GM12878 (cell line): ENCODE results near the gene FAM210A. TPM values are rescaled to one million over a fixed set of nuclear protein-coding genes. Genes with fewer than 3 reads are reported as not detected.

Experiments used
- ATAC-seq: fragments of 200-7000 bp; cut with Tn5 transposase; 3 replicates; pipeline ENCODE4 v1.9.1; 2020; ENCODE audit warnings: mild to moderate bottlenecking, moderate library complexity
- BruUV-seq: library from RNA; stranded (reverse); fragments of 400-500 nt; replicated peaks from 2 replicates; lab custom pipeline; 2021; lab: Mats Ljungman, UMichigan
- CTCF ChIA-PET: fragments of 300-600 bp; sonication (Branson Sonifier 250); formaldehyde crosslinking; extraction: SDS; loops from one replicate; lab custom pipeline; 2021; ENCODE audit warnings: inconsistent platforms; lab: Yijun Ruan, JAX
- POLR2A ChIA-PET: fragments of 350-600 bp; formaldehyde crosslinking; extraction: SDS; loops from one replicate; lab custom pipeline; 2021; ENCODE audit warnings: inconsistent platforms; lab: Charles Lee
- RAD21 ChIA-PET: fragments of 300-600 bp; sonication (Branson Sonifier 250); formaldehyde crosslinking; loops from one replicate; lab custom pipeline; 2023; ENCODE audit warnings: antibody characterized with exemption; ENCODE audit not compliant: unreplicated experiment; lab: Charles Lee
- SMC1A ChIA-PET: fragments of 300-600 bp; sonication (Branson Sonifier 250); formaldehyde crosslinking; loops from one replicate; lab custom pipeline; 2023; ENCODE audit not compliant: unreplicated experiment, uncharacterized antibody; lab: Charles Lee
- DNase-seq: peaks from one replicate; pipeline ENCODE4 v3.0.0-alpha.2; 2011; ENCODE audit warnings: low read depth, low spot score
- FAIRE-seq: peaks from 3 replicates; lab custom pipeline; 2011; peaks lifted over from hg19 to GRCh38; lab: Jason Lieb, UNC
- H2AFZ ChIP-seq: 2 replicates; pipeline ENCODE4 v1.6.0; 2011; ENCODE audit warnings: low read depth, low read length, control low read depth; ENCODE audit not compliant: control insufficient read depth
- H3K27ac ChIP-seq: 2 replicates; pipeline ENCODE4 v1.5.1; 2011; ENCODE audit warnings: control low read depth; ENCODE audit not compliant: control insufficient read depth, insufficient read depth
- H3K27me3 ChIP-seq, 2 experiments: replicated peaks in 1 of 2; 2 replicates each; pipeline versions ENCODE4 v1.6.0 to v1.6.1; 2011; ENCODE audit warnings: low read length in 1 of 2; ENCODE audit not compliant: control insufficient read depth in 2 of 2, insufficient read depth in 2 of 2
- H3K36me3 ChIP-seq, 2 experiments: 2 replicates each; pipeline ENCODE4 v1.5.1; 2011; ENCODE audit warnings: low read length in 1 of 2; ENCODE audit not compliant: control insufficient read depth in 2 of 2, insufficient read depth in 2 of 2
- H3K4me1 ChIP-seq: 2 replicates; pipeline ENCODE4 v1.6.1; 2011; ENCODE audit warnings: mild to moderate bottlenecking, low read length, moderate library complexity, mixed read lengths; ENCODE audit not compliant: control insufficient read depth, insufficient read depth
- H3K4me2 ChIP-seq: 2 replicates; pipeline ENCODE4 v1.6.0; 2011; ENCODE audit warnings: control low read depth; ENCODE audit not compliant: control insufficient read depth, insufficient read depth
- H3K4me3 ChIP-seq: fragments of 200-600 bp; sonication (generic); 2 replicates; pipeline ENCODE4 v1.5.1; 2016
- H3K79me2 ChIP-seq: 2 replicates; pipeline ENCODE4 v1.6.0; 2011; ENCODE audit warnings: low read length; ENCODE audit not compliant: control insufficient read depth, insufficient read depth
- H3K9ac ChIP-seq: 2 replicates; pipeline ENCODE4 v1.8.0; 2011; ENCODE audit warnings: low read length, control low read depth, mixed read lengths; ENCODE audit not compliant: control insufficient read depth, insufficient read depth
- H3K9me3 ChIP-seq: replicated peaks from 3 replicates; pipeline ENCODE4 v1.5.1; 2011; ENCODE audit warnings: mild to moderate bottlenecking, low read length; ENCODE audit not compliant: control insufficient read depth, insufficient read depth
- H4K20me1 ChIP-seq: 2 replicates; pipeline ENCODE4 v1.6.0; 2011; ENCODE audit not compliant: control insufficient read depth, insufficient read depth
- ATF7 ChIP-seq: fragments of 450-650 bp; IDR thresholded peaks from 2 replicates; pipeline ENCODE4 v1.6.1; 2016; ENCODE audit warnings: low read depth, mild to moderate bottlenecking
- BRCA1 ChIP-seq: IDR thresholded peaks from 2 replicates; pipeline ENCODE4 v1.6.1; 2011; ENCODE audit warnings: low read depth, low read length, improper control_type of control experiment
- HSF1 ChIP-seq: fragments of 150-350 bp; IDR thresholded peaks from 2 replicates; pipeline ENCODE4 v1.6.1; 2014; ENCODE audit warnings: mild to moderate bottlenecking, low read depth, low read length
- PBX3 ChIP-seq: IDR thresholded peaks from 2 replicates; pipeline ENCODE4 v1.6.1; 2011; ENCODE audit warnings: mild to moderate bottlenecking, low read depth, low read length, moderate library complexity; ENCODE audit not compliant: insufficient replicate concordance
- PML ChIP-seq: IDR thresholded peaks from 2 replicates; pipeline ENCODE4 v1.6.1; 2012; ENCODE audit warnings: low read length, inconsistent platforms
- RAD51 ChIP-seq: fragments of 450-650 bp; IDR thresholded peaks from 2 replicates; pipeline ENCODE4 v1.6.1; 2016; ENCODE audit warnings: moderate library complexity, mild to moderate bottlenecking, inconsistent platforms
- WGBS: methylation state at CpG from one replicate; pipeline ENCODE4 v1.1.6; 2016; ENCODE audit warnings: low lambda C conversion rate; ENCODE audit not compliant: insufficient replicate concordance, insufficient coverage; ENCODE audit errors: missing lambda C conversion rate; 5-methylcytosine and 5-hydroxymethylcytosine counted together
- in situ Hi-C: fragments of 300-500 bp; cut with MboI; formaldehyde crosslinking; loops from 9 replicates; pipeline ENCODE4 v1.14.3; 2018; ENCODE audit warnings: mixed read lengths
- intact Hi-C: fragments of 100-400 bp; cut with micrococcal nuclease; formaldehyde crosslinking; loops from one replicate; pipeline ENCODE4 v1.14.2; 2022; ENCODE audit not compliant: unreplicated experiment
- polyA plus RNA-seq, 11 experiments: library from polyadenylated mRNA; depleted of rRNA in 4 of 11; unstranded in 6 of 11; stranded (reverse) in 5 of 11; fragments of >200 nt; fragmentation: Nextera tagmentation in 4 of 11; fragmentation: Illumina TruSeq in 1 of 11; extraction: Ambion mirVana in 4 of 11; extraction: Trizol in 1 of 11; gene quantifications; 1 replicate in 1 of 11; 2 replicates in 10 of 11; pipeline versions ENCODE4 v1.2.1 to v1.2.3, GENCODE V29; 2011 to 2016; ENCODE audit warnings: inconsistent platforms in 2 of 11, missing spikeins in 2 of 11, low read depth in 1 of 11
- total RNA-seq, 4 experiments: library from RNA; depleted of rRNA in 3 of 4; stranded (reverse); fragments of >200 nt in 3 of 4; fragmentation: Illumina TruSeq in 1 of 4; extraction: Trizol in 1 of 4; gene quantifications; 2 replicates each; pipeline versions ENCODE4 v1.2.1 to v1.2.3, GENCODE V29; 2013 to 2021

The FAM210A gene
- total and polyA plus RNA-seq, 10 of the 15 experiments (the other 5 are each of a cell fraction or from before 2014, with no cell fraction given): 10.3 to 56.3 (median 17.7) TPM

DNA sequence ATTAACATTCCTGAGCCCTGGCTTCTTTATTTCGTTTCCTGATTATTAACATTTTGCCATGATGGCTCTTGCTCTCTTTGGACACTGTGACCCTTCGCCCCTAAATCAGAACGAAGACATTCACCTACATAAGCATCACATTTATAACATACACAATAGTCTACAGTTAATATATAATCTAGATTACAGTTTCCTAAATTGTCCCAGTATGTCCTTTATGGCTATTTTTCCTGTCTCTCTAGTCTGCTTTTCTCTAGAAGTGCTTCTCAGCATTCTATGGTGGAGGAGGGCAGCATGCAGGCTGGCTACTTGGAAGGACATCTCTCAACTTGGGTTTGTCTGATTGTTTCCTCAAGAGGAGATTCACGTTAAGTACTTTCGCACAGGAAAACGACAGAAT lies 49.9 kb downstream of the FAM210A start:
- FAIRE-seq (no peak), DNase-seq (no peak), ATAC-seq (no peak)
- H2AFZ ChIP-seq: no peak overlapping the region
- ChIA-PET RAD21 (no interaction called here), CTCF (no interaction called here), SMC1A (no interaction called here), POLR2A (interaction anchor here (0.6 to 0.7 kb wide), 2 partner anchors 398 to 706 kb away, joined by 3 read pairs; no protein-coding TSS in a partner anchor)
- no peak overlapping the region for H3K4me2 ChIP-seq
- in situ Hi-C loops: no loop called here
- H3K4me1 ChIP-seq: peaks cover 13% of the 10 kb centered on the region
- no peak for TF ChIP-seq PML
- TF ChIP-seq RAD51: no peak
- no peak for TF ChIP-seq HSF1
- no peak for TF ChIP-seq BRCA1
- no peak for TF ChIP-seq PBX3
- no peak for TF ChIP-seq ATF7
- BruUV-seq: no TSS peak
- no peaks in the 10 kb centered on the region for H3K27me3 ChIP-seq
- no peak overlapping the region for H3K4me3 ChIP-seq
- H3K36me3 ChIP-seq: peaks cover 0 to 3% of the 10 kb centered on the region in 2 experiments; a peak in 1 of 4 replicates
- H3K9ac ChIP-seq: no peak overlapping the region
- H3K9me3 ChIP-seq: no peaks in the 10 kb centered on the region
- intact Hi-C loops: no loop called here
- no peak overlapping the region for H3K27ac ChIP-seq
- 95% methylated on average over 6 of the region's 6 CpGs for WGBS
- no peaks in the 10 kb centered on the region for H4K20me1 ChIP-seq
- H3K79me2 ChIP-seq: peaks cover 5% of the 10 kb centered on the region
